ENCODE results near the gene HCRTR1.

DNA sequence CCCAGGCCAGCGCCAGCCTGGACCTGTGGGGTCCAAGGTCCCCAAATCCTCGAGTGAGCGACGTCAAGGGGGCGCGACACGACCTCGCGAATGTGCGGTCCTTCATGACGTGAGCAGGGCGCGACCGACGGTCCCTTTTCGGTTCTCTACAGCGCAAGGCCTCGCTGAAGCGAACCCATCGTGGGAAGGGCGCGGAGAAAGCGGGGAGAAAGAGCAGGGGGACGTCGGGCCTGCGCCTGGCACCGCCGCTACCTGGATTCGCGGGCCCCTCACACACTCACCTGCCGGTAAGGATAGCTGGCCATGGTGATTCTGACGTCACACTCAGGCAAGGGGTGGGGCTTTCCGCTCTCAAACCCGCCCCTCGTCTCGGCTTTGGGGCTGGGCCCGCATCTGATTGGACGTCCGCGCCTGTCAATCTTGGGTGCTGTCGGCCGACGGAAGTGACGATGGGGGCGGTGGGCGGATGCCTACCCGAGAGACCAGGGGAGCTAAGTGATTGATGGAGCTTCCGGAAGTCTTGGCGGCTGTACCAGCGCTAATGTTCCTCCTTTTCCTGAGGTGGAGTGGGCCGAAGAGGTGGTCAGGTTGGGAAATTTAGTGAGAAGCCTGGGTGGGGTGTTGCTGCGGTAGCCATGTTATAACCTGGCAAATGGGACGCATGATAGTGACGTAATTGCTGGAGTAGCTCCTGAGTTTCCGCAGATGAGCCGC is 27.2 kb downstream of the HCRTR1 start, which contains the start of gene PEF1:
- TF ChIP-seq, protein P1, sequence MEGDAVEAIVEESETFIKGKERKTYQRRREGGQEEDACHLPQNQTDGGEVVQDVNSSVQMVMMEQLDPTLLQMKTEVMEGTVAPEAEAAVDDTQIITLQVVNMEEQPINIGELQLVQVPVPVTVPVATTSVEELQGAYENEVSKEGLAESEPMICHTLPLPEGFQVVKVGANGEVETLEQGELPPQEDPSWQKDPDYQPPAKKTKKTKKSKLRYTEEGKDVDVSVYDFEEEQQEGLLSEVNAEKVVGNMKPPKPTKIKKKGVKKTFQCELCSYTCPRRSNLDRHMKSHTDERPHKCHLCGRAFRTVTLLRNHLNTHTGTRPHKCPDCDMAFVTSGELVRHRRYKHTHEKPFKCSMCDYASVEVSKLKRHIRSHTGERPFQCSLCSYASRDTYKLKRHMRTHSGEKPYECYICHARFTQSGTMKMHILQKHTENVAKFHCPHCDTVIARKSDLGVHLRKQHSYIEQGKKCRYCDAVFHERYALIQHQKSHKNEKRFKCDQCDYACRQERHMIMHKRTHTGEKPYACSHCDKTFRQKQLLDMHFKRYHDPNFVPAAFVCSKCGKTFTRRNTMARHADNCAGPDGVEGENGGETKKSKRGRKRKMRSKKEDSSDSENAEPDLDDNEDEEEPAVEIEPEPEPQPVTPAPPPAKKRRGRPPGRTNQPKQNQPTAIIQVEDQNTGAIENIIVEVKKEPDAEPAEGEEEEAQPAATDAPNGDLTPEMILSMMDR (IDR thresholded peaks at IDR 0.05) = no peak
- peak in 1 of 2 donors; percentile 77 for TF ChIP-seq POLR2A (IDR thresholded peaks at IDR 0.05)
